ENCODE data around the gene METAP1. TPM values are rescaled to one million over a fixed set of nuclear protein-coding genes. Genes with fewer than 3 reads are reported as not detected.

Gene METAP1
- total RNA-seq, 1 experiment from 2014 or later, result 112 TPM

DNA sequence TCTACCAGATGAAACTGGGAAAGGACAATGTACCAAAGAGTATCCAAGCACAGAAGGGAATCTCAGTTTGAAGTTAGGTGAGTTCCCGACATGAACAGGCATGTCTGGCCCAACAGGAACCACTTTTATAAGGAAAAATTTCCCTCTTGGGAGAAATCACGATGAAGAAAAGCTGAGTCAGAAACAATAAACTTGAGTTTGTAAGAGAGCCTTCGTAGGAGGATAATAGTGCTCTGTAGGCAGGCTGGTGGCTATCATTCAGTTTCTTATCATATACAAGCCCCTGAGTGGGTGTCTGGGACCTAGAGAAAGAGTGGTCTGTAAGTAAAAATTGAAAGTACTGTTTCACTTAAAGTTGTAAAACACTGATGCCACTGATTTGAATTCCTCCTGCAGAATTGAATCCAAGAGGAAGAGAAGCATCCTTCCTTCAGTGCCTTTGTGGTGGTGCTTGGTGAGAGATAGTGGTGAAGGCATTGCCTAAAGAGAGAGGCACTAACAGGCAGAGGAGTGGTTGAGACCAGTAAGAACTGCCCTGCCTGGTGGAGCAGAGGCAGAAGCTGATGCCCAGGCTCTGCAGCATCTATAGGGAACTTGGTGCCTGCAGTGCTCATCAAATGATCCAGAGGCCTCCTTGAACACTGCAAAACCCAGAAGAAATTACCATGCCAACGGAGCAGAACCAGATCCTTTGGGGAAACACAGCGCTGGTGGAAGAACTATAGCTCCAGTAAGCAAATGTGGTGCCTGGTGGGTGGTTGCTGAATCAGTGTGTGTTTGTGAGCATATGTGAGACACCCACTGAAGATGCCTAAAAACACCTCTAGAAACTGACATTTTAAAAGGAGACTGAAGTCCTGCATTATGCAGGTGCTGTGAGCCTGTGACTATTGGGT is 31.7 kb upstream of the METAP1 start:
- peaks cover 5 to 18% of the 10 kb centered on the region in 2 experiments for H3K4me1 ChIP-seq (ENCODE audit: control insufficient read depth in 1 of 2, insufficient read depth in 2 of 2, low read length in 2 of 2)
- no peaks in the 10 kb centered on the region for H3K36me3 ChIP-seq (ENCODE audit: control insufficient read depth in 1 of 2, insufficient read depth in 2 of 2, low read length in 2 of 2)
- intact Hi-C loops (cut with micrococcal nuclease), result no loop called here
- peak; percentile 44; the same call in 1 of the 2 replicates for ATAC-seq
- H4K20me1 ChIP-seq (ENCODE audit: insufficient read depth), result no peaks in the 10 kb centered on the region
- H3K9ac ChIP-seq (ENCODE audit: low read length), result no peak overlapping the region
- H3K27ac ChIP-seq (ENCODE audit: low read depth, low read length), result peak overlapping the region; percentile 10; the same call in 1 of the 2 replicates
- peak overlapping the region; percentile 74 for H2AFZ ChIP-seq (ENCODE audit: low read depth, low read length, poor library complexity, severe bottlenecking)
- no peak for DNase-seq (ENCODE audit: low read depth, low spot score)
- H3K4me2 ChIP-seq (ENCODE audit: low read length), result peak overlapping the region; percentile 41
- no peaks in the 10 kb centered on the region for H3K9me2 ChIP-seq (ENCODE audit: insufficient read depth)
- no peaks in the 10 kb centered on the region for H3K27me3 ChIP-seq (ENCODE audit: insufficient read depth, low read length)
- H3K9me3 ChIP-seq (ENCODE audit: control insufficient read depth in 1 of 2, insufficient read depth in 1 of 2, low read depth in 1 of 2, low read length in 2 of 2), result no peaks in the 10 kb centered on the region
- H3K4me3 ChIP-seq (replicated peaks in 1 of 2; ENCODE audit: low read depth in 1 of 2, low read length in 2 of 2), result no peak overlapping the region
- no TSS peak for BruUV-seq (replicated peaks)
- no peaks in the 10 kb centered on the region for H3K79me2 ChIP-seq (ENCODE audit: insufficient read depth, low read length)
- ChIA-PET POLR2A (no interaction called here), RAD21 (ENCODE audit: low non-redundant PET in 1 of 2, low total read pairs in 2 of 2, uncharacterized antibody in 2 of 2, unreplicated experiment in 2 of 2) (no interaction called here), CTCF (no interaction called here)
- TF ChIP-seq POLR2A (IDR thresholded peaks at IDR 0.05; ENCODE audit: borderline replicate concordance, extremely low read depth, insufficient read depth, insufficient read length), result no peak
- no peak for TF ChIP-seq RAD21 (IDR thresholded peaks at IDR 0.05; ENCODE audit: low read depth)
- TF ChIP-seq, protein P1, sequence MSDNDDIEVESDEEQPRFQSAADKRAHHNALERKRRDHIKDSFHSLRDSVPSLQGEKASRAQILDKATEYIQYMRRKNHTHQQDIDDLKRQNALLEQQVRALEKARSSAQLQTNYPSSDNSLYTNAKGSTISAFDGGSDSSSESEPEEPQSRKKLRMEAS (IDR thresholded peaks at IDR 0.05), result 0 out of 2 replicates have a peak, but pooled peaks have one; percentile 11
- TF ChIP-seq, protein P2, sequence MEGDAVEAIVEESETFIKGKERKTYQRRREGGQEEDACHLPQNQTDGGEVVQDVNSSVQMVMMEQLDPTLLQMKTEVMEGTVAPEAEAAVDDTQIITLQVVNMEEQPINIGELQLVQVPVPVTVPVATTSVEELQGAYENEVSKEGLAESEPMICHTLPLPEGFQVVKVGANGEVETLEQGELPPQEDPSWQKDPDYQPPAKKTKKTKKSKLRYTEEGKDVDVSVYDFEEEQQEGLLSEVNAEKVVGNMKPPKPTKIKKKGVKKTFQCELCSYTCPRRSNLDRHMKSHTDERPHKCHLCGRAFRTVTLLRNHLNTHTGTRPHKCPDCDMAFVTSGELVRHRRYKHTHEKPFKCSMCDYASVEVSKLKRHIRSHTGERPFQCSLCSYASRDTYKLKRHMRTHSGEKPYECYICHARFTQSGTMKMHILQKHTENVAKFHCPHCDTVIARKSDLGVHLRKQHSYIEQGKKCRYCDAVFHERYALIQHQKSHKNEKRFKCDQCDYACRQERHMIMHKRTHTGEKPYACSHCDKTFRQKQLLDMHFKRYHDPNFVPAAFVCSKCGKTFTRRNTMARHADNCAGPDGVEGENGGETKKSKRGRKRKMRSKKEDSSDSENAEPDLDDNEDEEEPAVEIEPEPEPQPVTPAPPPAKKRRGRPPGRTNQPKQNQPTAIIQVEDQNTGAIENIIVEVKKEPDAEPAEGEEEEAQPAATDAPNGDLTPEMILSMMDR (IDR thresholded peaks at IDR 0.05 in 2 of 3, conservative IDR thresholded peaks at IDR 0.05 in 1 of 3; ENCODE audit: borderline replicate concordance in 1 of 3, insufficient read depth in 1 of 3, low read depth in 2 of 3, low read length in 2 of 3), result no peak
- no peak; the same call in 1 of the 2 replicates for TF ChIP-seq SP1 (IDR thresholded peaks at IDR 0.05; ENCODE audit: low read depth)
- no peak for TF ChIP-seq ZNF274 (IDR thresholded peaks at IDR 0.05; ENCODE audit: low read depth, low read length)
- TF ChIP-seq SRF (IDR thresholded peaks at IDR 0.05; ENCODE audit: low read depth), result no peak
- no peak for TF ChIP-seq SIN3A (IDR thresholded peaks at IDR 0.05; ENCODE audit: low read depth)
